NCI-H1694 (cell line): ENCODE data around the gene CNN1.

Experiments
- DNase-seq: peaks from one replicate; lab custom pipeline; 2025; lab: John Stamatoyannopoulos, UW

The CNN1 gene

DNA sequence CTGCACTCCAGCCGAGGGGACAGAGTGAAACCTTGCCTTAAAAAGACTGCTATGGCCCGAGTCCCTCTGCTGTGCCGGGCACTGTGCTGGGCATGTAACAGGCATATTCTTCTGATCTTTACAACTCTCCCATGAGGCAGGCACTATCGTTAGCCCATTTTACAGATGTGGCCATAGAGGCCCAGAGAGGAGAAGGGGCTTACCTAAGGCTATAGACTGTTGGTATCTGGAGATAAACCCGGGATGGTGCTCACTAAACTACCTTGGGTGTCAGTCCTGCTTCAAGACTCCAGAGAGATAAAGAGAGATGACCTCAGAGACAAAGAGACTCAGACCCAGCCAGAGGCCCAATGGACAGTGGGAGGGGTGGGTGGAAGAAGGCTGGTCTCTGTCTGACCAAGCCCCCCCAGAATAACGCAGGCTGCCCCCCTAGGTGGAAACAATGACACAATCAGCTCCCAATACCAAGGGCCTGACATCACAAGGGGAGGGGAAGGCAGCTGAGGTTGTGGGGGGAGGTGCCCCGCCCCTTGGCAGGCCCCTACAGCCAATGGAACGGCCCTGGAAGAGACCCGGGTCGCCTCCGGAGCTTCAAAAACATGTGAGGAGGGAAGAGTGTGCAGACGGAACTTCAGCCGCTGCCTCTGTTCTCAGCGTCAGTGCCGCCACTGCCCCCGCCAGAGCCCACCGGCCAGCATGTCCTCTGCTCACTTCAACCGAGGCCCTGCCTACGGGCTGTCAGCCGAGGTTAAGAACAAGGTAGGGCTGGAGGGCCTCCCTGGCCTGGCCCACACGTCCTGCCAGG, at the start of gene CNN1:
TSS of gene CNN1 (plus strand) at position 620 of the 805 bp plus-strand sequence. CDS start at position 697, 77 bp downstream.
- DNase-seq: no peak

DNA sequence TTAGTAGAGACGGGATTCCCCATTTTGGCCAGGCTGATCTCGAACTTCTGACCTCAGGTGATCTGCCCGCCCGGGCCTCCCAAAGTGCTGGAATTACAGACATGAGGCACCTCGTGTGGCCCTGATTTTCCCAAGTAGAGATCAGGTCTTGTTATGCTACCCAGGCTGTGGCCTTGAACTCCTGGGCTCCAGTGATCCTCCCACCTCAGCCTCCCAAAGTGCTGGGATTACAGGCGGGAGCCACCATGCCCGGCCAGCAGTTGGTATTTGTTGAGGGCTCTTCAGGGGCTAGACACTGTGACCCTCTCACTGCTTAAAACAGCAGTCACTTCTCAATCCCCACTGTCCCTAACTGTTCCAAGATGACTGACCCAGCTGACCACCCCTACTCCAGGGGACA, 49.3 kb upstream of the CNN1 start:
- no peak for DNase-seq

DNA sequence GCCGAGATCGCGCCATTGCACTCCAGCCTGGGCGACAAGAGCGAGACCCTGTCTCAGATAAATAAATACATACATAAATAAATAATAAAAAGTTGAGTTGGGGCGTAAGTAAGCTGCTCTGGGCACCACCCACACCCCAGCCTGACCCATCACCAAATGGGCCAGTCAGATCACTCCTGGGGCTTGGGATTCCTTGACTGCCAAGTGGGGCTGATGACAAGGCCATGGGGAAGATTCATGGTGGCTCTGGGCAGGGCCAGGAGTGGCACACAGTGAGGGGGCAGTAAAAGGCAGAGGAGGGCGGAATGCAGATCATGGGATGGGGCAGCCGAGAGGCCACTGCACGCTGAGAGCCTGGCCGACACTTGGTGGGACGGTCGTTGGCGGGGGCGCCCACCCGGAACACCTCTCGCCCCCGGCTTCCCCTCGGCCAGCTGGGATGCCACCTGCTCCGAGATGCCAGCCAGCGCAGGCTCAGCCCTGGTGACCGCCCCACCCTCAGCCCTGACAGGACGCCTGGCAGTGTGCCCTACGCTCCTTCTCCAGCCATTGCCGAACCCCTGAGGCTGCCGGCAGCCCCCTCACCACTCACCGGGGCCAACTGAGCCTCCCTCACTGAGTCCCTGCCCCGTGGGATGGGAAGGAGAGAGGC, 43.9 kb upstream of the CNN1 start:
- peak; percentile 9 for DNase-seq

DNA sequence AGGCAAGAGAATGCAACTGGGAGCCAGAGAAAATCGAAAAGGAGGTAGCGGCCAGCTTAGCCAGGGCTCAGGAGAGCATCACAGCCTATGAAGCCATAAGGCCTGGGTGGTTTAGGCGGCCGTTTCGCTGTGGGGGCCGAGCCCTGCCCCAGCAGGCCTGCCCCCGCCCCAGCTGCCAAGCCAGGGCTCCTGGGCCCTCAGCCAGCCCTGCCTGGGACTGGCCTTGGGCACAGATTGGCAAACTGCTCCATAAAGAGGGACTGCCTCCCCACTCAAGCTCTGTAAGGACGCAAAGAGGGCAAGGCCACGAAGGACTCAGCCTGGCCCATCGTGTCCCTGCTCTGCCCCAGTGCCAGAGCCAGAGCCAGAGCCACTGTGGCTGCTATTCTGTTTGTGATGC, 43.2 kb upstream of the CNN1 start:
- DNase-seq: no peak

DNA sequence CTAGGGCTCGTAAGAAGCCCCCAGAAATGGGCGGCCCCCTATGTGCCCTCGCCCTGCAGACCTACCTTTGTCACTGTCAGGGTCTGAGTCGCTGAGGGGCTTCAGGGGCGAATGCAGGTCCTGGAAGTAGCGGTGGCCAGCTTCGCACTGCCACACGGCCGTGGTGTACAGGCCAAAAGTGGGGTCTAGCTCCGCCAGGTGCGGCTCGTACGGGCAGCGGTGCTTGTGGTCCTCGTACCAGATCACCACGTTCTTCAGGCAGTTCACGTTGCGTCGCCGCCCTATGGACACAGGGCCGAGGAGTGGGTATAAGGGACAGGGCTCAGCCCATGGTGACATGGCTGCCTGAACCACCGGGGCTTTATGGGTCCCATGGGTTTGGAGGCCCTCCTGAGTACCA, 42.8 kb upstream of the CNN1 start:
- DNase-seq: no peak

DNA sequence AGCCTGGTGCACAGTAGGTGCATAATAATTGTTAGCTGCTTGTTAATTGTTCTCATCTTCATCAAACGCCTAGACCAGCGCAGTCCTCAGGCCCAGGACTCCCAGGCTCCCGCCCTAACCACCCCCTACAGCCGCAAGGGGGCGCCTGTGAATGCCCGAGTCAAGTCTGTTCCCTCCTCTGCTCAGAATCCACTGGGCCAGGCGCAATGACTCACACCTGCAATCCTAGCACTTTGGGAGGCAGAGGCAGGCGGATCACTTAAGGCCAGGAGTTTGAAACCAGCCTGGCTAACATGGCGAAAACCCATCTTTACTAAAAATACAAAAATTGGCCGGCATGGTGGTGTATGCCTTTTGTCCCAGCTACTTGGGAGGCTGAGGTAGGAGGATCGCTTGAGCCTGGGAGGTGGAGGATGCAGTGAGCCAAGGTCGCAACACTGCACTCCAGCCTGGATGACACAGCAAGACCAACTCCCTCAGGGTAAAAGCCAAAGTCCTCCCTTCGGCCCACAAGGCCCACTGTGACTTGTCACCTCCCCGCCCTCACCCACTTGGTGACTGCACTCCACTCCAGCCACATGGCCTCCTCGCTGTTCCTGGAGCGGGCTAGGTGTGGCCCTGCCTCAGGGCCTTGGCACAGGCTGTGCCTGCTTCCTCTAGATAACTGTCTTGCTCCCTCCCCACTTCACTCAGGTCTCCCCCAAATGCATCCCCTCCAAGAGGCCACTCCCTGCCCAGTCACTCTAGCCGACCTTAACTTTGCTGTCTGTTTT, 42.1 kb upstream of the CNN1 start:
- DNase-seq: peak; percentile 39

DNA sequence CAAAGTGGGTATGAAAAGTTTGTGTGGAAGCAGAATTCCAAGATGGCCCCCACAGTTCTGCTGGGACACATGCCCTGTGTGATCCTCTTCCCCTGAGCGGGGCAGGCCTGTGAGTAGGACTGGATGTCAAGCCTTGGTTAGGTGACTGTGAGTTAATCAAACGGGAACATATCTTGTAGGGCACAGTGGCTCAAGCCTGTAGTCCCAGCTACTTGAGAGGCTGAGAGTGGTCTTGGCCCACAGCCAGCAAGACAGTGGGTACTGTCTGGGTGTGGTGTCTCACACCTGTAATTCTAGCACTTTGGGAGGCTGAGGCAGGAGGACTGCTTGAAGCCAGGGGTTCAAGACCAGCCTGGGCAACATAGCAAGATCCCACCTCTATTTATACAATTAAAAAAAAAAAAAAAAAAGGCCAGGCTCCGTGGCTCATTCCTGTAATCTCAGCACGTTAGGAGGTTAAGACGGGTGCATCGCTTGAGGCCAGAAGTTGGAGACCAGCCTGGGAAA, 39.4 kb upstream of the CNN1 start:
- no peak for DNase-seq

DNA sequence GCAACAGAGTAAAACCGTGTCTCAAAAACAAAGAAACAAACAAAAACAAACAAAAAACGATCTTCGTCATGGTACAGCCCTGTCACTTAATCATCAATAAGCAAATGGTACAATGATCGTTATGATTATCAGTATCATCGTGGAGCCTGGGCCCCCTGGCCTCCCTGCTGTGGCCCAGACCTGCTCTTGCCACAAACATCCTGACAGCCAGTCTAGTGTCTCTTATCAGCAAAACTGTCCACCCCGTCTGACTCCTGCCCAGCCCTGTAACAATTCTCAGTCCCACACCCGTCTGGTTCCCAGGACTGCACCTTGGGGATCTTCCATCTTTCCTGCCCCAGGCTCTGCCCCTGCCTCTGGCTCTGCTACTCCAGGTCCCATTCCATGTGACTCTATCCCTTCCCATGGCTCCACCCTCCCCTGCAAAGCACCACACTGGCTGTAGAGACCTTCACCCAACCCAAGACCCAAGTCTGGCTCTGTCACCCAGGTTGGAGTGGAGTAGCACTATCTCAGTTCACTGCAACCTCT, 38.7 kb upstream of the CNN1 start:
- DNase-seq: no peak

DNA sequence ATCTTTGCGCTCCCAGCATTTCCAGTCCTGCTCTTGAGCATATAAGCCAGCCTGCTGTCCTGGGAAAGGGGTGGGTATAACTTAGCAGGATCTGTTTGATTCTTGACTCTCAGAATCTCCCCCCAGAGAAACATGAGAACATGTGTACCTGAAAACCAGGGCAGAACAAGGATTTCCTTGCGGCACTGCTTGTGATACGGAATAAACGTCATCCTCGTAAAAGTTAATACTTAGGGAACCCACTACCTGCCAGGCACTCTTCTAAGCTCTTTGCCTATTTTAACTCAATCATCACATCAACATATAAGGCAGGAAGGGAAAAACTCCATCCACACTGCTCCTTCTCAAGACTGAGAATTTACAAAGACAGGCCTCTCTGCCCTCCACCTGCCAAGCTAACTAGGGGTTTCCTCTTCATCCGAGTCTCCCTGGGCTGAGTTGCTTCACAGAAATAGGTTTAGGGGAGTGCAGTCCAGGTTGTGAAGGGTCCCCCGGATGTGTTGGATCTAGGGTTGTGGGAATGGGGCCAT, 34.1 kb upstream of the CNN1 start:
- DNase-seq: no peak

DNA sequence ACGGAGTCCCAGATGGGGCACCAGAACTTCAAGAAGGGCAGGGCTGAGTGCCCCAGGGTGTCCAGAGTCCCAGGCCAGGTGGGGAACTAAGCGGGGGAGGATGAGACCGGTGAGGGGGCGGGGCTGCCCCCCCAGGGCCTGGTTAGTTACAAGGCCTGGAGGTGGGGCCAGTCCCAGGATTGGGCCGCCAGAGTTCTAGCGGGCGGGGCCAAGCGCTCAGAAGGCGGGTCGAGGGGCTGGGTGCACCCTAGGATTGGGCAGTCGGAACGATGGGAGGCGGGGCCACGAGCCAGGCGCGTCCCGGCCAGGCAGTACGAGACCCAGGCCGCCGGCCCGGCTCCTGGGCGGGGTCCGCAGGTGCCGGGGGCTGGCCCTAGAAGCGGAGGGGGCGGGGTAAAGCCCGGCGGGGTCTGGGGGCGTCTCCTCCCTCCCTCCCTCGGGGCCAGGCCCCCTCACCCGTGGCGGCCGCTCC, 33.6 kb upstream of the CNN1 start:
- DNase-seq: peak; percentile 87

DNA sequence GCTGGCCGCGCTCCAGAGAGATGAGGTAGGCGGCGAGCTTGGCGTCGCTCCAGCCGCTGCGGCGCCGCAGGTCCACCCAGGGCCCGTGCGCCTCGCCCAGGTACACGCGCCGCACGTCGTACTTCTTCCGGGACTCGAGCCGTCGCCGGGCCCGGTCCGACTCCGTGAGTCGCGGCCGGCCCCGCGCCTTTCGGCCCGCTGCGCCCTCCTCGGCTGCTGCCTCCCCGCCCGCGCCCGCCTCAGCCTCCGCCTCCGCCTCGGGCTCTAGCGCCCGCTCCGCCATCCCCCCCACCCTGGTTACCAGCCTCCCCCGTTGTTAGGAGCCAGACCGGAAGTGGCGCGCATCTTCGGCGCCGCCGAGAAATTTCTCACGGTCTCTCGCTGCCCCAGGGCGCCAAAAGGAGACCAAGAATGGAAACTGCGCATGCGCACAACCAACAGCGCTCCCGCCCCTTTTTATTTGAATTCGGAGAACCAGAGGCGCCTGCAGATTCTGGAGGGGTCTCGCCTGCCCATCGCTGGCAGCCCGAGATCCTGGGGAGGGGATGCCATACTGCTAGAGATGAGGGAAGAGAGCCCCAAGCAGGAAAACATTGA, 33.0 kb upstream of the CNN1 start, which contains the start of gene ZNF653:
TSS of gene ZNF653 (minus strand) at position 336 of the 597 bp plus-strand sequence. CDS start at position 283, 53 bp downstream.
- DNase-seq: peak; percentile 91

DNA sequence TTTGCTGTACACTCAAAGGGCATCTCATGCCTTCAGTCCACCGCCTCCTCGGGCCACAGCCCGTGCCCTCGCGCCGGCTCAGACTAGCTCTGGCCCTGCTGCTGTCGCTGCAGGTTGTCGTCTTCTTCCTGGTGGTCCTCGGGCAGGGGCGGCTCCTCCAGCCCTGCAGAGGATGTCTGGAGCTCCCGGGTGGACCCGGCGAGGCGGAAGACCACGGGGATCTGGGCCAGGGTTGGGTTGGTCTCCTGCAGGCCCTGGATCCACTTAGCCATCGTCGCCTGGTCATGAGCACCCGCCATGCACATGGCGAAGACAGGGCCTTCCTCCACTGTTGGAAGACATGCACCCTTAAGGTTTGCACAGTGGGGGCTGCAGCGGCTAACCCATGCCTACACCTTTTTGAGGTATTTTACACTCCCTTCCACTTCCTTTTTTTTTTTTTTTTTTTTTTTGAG, 32.5 kb upstream of the CNN1 start:
- no peak for DNase-seq

DNA sequence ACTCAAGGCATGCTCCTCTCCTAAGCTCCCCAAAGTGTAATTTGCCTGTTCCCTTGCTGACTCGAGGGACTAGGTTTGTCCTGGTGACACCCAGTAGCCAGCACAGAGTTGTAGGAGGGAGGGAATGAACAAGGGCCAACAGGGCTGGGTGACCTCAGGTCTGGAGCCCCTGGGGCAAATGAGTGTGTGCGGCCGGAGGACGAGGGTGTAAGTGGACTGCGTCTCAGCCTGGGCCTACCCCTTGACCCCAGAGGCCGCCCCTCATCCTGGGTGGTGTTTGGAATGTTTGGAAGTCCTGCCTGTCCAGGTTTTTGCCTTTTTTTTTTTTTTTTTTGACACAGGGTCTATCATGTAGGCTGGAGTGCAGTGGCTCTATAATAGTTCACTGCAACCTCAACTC, 31.7 kb upstream of the CNN1 start:
- DNase-seq: no peak

DNA sequence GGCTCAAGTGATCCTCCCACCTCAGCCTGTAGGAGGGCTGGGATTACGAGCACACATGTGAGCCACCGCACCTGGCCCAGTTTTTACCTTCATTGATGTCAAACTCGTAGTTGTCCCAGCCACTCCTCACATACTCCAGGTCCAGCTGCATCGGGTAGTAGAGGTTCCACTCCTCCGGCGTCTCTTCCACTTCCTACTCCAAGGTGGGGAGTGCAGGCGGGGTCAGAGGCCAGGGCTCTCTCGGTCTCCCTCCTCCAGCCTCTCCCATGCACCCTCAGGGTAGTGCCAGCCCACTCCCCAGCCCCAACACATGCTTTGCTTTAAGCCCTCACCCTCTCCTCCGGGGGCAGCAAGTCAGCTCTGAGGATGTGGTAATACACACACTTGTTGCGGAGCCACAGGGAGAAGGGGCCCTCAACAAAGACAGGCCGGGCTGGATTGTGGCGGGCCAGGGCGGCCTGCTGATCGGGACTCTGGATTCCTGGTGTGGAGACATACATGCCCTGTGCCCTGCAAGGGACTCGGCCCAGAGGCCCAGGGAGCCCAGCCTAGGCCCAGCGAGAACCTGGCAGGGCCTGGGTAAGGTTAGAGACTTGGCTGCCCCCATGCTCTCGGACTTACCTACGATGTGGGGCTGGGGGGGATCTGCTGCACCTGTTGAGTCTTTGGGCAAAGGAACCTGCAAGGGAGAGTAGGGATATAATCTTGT, 31.1 kb upstream of the CNN1 start:
- no peak for DNase-seq

DNA sequence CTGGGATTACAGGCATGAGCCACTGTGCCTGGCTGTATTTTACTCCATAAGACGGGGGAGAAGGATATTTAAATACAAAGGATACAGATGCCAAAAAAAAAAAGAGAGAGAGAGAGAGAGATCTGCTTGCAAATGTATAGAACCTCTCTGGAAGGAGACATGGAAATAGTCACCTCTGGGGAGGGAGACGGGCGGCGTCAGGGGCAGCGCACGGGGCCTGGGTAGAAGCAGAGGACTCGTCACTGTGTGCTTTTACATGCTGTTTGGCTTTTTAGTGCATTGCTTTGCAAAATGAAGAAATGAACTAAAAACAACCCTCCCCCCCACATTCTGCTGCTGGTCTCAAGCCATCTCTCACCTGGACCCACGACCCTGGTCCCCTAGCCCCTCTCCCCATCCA, 28.2 kb upstream of the CNN1 start:
- DNase-seq: no peak

DNA sequence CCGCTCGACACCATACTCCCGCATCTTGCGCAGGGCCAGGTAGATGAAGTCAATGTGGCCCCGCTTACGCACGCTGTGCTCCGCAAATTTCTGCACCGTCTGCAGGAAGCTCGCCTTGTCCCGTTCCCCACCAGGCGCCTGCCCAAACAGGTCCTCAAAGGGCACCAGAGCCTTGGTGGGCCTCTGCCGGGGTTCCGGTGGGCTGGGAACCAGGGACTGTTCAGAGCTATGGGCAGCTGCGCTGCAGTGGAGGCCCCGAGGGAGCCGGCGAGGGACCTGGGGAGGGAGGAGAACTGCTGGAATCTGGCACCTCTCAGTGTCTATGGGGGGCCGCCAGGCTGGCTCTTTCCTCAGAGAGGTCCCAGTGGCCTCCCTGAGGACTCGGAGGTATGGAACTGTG, 24.7 kb upstream of the CNN1 start:
- no peak for DNase-seq

DNA sequence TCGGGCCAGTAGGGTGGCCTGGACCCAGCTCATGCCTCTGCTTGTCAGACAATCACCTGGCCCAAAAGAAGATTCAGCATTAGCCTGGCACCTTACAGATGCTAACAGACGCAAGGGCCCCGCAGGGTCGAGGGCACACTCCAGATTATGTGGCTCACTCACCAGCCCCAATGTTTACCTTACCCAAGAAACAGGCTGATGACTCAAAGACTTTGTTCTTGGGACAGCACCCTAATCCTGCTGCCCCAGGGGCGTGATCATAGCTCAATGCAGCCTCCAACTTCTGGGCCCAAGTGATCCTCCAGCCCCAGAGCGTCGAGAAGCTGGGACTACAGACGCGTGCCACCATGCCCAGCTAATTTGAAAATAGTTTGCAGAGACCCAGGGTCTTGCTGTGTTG, 19.5 kb upstream of the CNN1 start:
- DNase-seq: no peak

DNA sequence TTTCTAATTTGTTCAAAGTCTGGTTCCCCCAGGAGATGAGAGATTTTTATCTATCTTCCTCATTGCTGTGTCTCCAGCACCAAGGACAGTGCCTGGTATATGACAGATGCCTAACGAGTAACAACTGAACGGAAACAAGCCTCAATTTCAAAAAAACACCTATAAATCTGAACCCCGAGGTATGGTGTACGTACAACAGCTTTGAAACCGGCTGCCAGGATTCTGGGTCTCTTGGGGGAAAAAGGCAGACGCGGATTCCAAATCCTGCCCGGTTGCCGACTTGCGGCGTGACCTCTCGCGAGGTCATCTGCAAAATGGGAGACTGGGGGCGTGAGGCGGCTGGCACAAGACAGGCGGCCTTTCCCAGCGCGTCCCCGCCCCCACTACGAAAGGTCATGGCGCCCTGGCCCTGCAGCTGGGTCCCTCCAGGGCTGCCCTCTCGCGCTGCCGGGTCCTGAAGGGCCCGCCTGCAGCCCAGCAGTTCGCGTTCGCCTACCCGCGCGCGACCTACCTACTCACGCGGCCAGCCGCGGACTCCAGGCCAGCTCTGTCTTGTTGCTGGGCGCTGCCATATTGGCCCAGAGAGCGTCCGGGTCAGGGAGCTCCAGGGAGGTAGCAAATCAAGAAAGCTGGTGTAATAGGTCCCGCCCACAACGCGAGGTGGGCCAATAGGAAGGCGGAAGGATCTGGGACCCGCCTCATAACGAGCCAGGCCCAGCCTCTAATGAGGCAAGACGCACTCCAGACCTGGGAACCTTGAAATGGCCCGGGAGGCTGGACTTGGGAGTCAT, 9.9 kb upstream of the CNN1 start, which contains the start of gene ECSIT:
TSS of gene ECSIT (minus strand) at position 584 of the 791 bp plus-strand sequence. CDS start 9,964 bp downstream, outside the sequence.
- peak; percentile 92 for DNase-seq

DNA sequence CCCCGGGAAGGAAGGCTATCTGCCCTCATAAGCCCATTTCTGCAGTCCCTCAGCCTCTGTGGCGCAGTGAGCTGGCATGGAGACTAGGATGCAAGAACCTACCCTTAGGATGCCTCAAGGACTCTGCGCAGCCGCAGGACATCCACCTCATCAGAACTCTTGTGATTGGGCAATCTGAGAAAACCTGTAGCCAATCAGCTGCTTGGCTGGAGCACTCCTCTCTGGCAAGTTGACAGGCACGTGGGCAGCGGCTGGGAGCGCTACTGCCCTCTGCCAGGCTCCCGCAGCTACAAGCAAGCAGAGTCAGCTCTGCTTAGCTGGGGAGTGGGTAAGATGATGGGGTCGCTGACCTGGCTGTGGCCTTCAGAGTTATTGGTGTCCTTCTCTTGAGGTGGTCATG, 8.2 kb upstream of the CNN1 start:
- peak; percentile 83 for DNase-seq

DNA sequence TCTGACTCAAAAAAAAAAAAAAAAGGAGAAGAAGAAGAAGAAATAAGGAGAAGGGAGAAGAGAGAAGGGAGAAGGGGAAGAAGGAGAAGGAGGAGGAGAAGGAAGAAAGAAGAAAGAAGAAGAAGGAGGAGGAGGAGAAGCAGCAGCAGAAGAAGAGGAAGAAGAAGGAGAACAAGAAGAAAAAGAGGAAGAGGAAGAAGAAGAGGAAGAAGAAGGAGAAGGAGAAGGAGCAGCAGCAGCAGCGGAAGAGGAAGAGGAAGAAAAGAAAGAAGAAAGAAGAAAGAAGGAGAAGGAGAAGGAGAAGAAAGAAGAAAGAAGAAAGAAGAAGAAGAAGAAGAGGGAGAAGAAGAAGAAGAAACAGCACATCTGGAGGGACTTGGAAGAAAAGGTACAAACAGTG, 4.1 kb upstream of the CNN1 start:
- no peak for DNase-seq
